Retina (tissue), 1 donor: ENCODE results near the gene DNAJC3.
"Not testable (repeated sequence)": the region's sequence is repeated elsewhere in the genome, so short reads cannot be mapped to it uniquely, and the experiment has no call there.

Source experiments
- DNase-seq: peaks from one replicate; pipeline ENCODE4 v3.0.0-alpha.2; 2016

The DNAJC3 gene, protein sequence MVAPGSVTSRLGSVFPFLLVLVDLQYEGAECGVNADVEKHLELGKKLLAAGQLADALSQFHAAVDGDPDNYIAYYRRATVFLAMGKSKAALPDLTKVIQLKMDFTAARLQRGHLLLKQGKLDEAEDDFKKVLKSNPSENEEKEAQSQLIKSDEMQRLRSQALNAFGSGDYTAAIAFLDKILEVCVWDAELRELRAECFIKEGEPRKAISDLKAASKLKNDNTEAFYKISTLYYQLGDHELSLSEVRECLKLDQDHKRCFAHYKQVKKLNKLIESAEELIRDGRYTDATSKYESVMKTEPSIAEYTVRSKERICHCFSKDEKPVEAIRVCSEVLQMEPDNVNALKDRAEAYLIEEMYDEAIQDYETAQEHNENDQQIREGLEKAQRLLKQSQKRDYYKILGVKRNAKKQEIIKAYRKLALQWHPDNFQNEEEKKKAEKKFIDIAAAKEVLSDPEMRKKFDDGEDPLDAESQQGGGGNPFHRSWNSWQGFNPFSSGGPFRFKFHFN

DNA sequence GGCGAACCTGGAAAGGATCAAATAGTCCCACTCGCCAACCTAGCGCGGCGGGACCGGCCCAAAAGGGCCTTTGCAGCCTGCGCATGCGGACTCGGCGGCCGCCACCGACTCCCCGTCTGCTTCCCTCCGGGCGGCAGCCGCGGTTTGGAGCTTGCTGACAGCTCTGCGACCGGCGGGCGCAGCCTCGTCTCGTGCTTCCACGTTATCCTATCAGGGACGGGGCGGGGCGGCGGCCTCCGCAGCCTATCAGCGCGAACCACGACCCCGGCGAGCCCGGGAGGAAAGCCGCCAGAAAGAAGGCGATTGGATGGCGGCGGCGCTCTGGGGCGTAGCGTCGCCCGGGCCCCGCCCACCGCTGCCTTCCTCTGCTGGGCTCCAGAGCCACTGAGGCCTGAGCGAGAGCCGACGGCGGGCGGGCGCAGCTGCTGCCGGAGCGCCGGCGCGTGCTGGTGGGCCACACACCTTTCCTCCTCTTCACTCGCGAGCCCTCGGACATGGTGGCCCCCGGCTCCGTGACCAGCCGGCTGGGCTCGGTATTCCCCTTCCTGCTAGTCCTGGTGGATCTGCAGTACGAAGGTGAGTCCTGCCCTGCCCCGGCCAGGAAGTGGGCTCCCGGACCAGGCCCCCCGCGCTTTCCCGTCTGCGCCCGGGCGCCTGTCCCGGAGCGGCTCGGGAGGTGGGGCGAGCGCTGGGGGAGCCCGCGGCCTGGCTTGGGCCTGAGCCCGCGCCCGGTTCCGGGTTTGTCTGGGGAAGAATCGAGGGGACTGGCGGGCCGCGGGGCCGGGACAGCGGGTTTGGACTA, at the start of gene DNAJC3:
Gene DNAJC3, plus strand, starts transcription at position 378 of the 802 bp plus-strand sequence. Its CDS starts 117 bp downstream, at position 495.
- peak; percentile 98 for DNase-seq

DNA sequence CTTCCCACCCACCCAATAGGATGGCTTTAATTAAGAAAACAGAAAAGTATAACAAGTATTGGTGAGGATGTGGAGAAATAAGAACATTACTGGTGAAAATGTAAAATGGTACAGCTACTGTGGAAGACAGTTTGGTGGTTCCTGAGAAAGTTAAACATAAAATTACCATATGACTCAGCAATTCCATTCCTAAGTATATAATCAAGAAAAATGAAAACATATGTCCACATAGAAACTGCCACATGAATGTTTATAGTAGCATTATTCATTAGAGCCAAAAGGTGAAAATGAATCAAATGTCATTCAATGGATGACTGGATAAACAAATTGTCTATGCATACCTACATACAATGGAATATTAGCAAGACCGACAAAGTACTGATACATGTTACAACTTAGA, 49.3 kb upstream of the DNAJC3 start:
- DNase-seq: no peak

- no peak for DNase-seq
These were observed 48.5 kb upstream of the DNAJC3 start for GRCh38 chr13:95628488-95628887.

DNA sequence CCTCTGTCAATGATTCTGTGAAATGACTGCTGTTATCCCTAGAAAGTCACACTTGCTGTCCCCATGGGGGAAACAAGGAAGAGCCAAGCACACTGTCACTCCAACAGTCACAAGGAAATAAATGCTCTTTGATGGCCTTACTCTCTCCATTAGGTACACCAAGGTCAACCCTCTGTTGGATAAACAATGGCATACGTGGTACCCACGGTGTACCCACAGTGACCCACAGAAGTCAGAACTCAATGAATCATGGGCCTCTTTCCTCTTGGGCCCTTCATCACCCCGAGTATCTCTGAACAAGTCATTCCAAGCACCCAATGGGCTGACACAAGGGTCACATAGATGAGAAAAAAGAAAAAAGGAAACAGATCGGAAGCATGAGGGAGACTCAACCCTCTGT, 47.9 kb upstream of the DNAJC3 start:
- no peak for DNase-seq

DNA sequence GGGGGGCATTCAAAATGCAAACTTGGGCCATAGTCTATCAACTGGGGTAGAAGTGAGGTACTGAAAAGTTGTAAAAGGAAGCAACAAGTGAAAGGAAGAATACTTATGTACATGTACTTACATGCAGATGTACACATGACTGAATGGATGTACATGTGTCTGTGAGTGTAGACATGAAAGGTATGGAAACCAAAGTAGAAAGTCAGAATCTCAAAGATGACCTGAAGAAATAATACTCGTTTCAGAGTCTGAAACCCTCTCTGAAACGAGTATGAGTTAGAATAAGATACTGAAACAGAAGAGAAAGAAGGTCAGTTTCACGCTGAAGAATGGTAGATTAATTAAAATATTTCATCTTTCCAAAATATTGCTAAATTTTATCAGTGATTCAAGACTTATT, 46.3 kb upstream of the DNAJC3 start:
- DNase-seq: no peak

- DNase-seq: no peak
These were observed 40.1 kb upstream of the DNAJC3 start for GRCh38 chr13:95636853-95637252.

DNA sequence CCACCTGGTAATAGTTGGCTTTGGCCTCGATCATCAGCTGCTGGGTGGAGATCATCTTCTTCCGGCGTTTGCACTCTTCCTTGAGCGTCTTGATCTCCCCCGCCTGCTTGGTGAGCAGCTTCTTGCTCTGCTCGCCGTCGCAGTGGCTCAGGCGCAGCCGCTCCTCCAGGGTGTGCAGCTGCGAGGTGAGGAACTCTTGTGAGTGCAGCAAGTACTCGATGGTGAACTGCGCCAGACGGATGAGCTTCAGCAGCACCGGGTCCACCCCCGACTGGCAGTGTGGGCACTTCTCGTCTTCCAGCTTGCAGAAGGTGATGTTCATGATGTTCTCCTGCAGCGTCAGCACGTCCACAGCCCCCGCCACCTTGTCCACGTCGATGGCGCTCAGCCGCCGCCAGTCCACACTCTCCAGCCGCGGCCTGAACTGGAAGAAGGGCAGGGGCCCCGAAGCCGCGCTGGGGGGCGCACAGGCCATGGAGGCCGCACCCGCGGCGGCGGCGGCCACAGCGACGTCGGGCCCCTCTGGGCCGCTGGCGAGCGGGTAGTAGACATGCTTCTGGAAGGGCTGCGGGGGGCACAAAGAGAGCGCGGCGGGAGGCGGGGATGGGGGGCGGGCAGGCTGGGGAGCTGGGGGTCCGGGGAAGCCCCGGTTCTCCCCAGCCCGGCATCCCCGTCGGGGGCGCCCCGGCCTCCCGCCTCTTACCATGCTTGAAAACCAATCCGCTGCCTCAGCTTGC, 35.5 kb upstream of the DNAJC3 start:
- DNase-seq: peak; percentile 71

- DNase-seq: peak; percentile 70
These were observed 34.8 kb upstream of the DNAJC3 start for GRCh38 chr13:95642028-95642621.

DNA sequence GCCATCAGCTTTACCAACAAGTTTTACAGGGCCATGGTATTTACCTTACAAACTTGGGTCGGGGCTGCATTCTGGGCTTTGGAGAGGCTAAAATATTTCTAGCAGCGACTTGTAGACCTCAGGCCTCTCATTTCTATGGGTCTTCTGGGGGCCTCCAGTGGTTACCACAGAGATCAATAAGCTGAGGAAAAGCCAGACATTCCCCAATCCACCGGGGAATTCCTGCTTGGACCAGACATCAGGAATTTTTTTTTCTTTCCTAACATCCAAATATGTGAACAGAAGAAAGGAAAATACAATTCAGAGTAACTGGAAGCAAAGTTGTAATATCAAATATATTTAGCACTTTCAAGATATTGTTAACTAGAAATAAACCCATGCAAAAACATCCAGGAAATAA, 33.9 kb upstream of the DNAJC3 start:
- DNase-seq: peak; percentile 19

DNA sequence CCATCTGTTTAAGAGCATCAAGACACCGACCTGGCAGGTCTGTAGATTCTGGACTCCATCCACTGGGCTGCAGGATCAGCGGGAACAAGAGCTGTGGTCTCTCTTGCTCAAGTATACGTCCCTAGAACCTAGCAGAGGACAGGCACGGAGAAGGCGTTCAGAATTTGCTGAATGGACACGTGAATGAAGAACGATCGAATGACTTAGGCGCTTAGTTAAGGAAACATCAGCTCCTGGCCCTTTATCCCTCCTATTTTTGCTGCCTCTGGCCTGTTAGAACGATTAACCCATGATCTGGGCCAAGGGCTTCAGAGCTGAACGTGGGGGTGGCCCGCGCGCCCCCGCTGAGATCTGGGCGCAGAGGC, 33.4 kb upstream of the DNAJC3 start:
- DNase-seq: peak; percentile 86

GRCh38 chr13:95643936-95644598, 32.9 kb upstream of the DNAJC3 start:
- DNase-seq: peak; percentile 89

DNA sequence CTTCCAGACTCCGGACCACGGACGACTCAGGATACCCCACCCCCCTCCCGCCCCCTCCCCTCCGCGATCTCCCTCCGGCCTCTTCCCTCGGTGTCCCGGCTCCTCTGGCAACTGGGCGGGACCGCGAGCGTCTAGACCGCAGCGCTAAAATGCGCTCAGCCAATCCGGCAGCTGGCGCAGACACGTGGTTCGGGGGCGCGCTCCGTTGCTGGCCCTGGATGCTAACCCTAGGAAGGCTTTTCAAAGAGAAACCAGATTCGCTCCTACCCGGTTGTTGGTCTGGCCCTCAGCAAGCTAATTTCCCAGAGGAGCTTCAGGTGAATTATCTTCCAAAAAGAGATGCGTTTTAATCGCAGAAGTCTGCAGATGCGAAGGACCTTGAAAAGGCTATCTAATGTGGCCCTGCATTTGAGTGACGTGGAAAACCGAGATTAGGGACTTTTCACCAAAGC, 32.3 kb upstream of the DNAJC3 start, which contains the start of gene DZIP1:
Gene DZIP1, minus strand, starts transcription at position 106 of the 452 bp plus-strand sequence. CDS start 2,677 bp downstream, outside the sequence.
- DNase-seq: no peak

DNA sequence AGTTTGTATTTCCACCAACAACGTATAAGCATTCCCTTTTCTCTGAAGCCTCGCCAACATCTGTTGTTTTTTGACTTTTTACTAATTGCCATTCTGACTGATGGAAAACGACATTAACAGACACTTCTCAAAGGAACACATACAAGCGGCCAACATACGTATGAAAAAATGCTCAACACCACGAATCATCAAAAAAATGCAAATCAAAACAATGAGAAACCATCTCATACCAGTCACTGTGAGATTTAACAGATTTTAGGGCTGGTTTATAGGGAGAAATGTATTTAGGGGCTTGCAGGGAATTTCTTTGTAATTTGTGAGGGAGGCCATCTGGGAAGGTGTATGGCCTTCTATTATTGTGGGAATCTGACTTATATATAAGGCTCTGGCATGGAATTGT, 29.6 kb upstream of the DNAJC3 start:
- no peak for DNase-seq

- DNase-seq: no peak
These were observed 26.2 kb upstream of the DNAJC3 start for GRCh38 chr13:95650696-95651095.

DNA sequence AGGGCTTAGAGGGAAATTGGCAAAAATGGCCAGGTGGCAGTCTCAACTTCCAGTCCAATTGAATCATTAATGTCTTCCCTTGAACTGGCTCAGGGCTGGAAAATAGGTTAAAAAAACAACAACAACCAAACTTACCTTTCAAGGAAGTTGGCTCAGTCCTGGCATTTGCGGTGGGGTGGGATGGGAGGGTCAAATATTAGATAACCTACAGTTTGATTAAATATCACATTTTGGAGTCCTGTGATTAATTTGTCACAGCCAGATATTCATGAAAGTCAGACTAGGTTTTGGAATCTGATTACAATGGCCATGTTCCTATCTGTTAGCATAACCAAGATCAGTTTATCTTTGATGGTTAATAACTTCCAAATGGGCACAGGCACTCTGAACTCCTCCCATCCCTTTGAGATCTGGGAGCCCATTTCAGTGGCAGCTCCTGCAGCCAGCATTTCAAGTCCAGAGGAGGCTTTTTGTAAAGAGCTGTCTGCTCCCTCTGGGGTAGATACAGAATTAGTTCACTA, 24.6 kb upstream of the DNAJC3 start:
- no peak for DNase-seq

DNA sequence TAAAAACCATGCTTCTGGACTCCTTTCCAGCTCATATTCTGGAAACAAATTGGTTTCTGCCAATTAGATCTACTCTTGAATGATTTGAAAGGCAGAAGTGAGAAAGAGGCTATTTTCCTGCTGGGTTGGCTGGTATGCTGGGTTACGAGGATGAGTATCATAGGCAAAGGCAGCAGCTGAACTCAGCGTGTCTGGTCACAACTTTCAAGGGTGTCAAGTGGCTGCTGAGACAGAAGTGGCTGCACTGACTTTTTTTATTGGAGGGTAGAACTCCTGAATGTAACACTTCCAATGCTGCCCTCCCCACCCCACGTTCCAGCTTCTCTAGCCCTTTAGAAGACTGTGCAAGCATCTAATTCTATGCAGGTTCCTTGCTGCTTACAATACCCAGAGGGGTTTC, 24.1 kb upstream of the DNAJC3 start:
- DNase-seq: no peak

DNA sequence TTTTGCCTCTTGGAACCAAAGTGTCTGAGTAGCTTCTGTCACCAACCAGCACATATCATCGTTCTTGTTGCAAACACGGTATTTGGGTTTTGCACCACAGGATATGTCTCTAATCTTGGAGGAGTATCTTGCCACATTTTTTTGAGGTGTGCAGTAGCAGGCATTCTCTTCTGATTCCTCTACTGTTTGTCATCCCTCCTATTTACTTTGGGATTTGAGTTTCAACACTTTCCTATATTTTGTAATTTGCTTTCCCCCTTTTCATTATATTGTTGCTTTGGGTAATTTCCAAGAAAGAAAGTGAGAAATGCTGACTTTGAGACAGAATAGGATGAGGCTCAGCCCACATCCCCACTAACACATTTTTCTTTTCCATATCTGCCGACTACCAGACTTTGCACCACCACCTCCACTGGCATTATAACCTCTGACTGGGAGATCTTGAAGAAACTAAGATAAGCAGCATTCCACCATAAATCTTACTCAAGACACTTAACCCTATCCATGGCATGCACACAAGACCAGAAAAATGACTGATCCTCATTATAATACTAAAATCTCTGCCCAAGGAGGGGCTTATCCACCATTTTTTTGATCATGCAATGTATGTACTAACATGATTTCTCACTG, 20.4 kb upstream of the DNAJC3 start:
- DNase-seq: no peak

GRCh38 chr13:95659500-95659899, 17.4 kb upstream of the DNAJC3 start:
- no peak for DNase-seq

GRCh38 chr13:95660981-95661581, 15.9 kb upstream of the DNAJC3 start:
- peak; percentile 25 for DNase-seq

- DNase-seq: not testable (repeated sequence)
These were observed 9.7 kb upstream of the DNAJC3 start for GRCh38 chr13:95667235-95667634.

- no peak for DNase-seq
These were observed 5.3 kb upstream of the DNAJC3 start for GRCh38 chr13:95671597-95671996.
